Measurements from ENCODE around the gene THEM4.
A peak's percentile ranks its signal among the peaks of the same experiment; 100 is the strongest.

THEM4 gene

GRCh38 chr1:151833172-151833900 is 76.0 kb downstream of the THEM4 start:
- no peaks in the 10 kb centered on the region for H3K27me3 Mint-ChIP-seq
- H3K4me3 Mint-ChIP-seq, result no peak overlapping the region
- no peak overlapping the region for H3K27ac Mint-ChIP-seq
- no peaks in the 10 kb centered on the region for H3K9me3 Mint-ChIP-seq
- DNase-seq, result no peak
- no peaks in the 10 kb centered on the region for H3K36me3 Mint-ChIP-seq (ENCODE audit: low read depth)
- H3K4me1 Mint-ChIP-seq (ENCODE audit: low read depth), result peaks cover 80% of the 10 kb centered on the region

DNA sequence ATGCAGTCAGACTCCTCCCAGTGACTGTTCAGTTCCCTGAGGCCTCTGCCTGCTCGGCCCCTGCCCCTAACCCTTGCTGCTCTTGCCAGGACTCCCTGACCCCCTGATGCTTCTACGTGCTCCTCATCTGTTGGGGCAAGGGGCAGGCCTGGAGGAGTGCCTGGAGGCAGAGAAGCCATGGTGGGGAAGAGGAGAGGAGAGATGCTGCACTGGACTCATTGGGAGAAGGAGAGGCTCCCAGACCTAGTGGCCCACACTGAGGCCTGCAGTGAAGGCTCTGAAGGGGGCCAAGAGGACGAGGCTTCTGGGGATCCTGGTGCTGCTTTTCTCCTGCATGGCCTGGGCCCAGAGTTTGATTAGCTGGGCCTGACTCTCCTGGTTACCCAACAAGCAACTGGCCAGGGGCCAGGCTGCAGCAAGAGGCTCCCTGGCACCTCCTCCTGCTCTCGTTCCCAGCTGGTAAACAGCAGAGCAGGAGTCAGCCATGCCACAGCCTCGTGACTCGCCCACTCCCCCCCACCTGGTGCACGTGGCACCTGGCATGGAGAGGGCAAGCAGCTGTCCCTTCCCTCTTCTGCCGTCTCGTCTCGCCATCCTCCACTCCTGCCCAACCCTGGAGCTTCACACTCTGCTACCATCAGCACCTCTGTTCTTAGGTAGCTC is 76.9 kb downstream of the THEM4 start:
- Mint-ChIP-seq H3K27ac (no peak overlapping the region), H3K36me3 (ENCODE audit: low read depth) (no peaks in the 10 kb centered on the region), H3K9me3 (no peaks in the 10 kb centered on the region), H3K4me1 (ENCODE audit: low read depth) (peaks cover 84% of the 10 kb centered on the region), H3K27me3 (no peaks in the 10 kb centered on the region), H3K4me3 (no peak overlapping the region)
- no peak for DNase-seq

DNA sequence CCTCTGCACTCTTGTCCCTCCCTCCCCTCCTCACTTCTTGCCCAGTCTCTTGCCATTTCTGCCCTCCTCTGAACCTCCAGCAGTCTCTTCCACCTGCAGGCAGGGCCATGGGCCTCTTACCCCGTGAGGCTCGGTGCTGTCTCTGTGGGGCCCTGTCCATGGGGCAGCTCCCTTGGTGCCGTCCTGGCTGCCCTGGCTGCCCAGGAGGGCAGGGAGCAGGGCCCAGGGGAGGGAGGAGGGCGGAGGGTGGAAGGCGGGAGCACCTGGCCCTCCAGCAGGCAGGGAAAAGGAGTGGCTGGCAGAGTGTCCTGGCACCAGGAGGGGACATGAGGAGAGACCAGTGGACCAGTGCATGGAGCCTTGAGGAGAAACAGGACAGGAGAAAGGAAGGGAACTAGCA is 77.7 kb downstream of the THEM4 start, which contains the start of gene RORC:
RORC (minus strand) TSS at position 198 of the 400 bp plus-strand sequence; CDS start at position 160, 38 bp downstream.
- Mint-ChIP-seq H3K27me3 (no peaks in the 10 kb centered on the region), H3K36me3 (ENCODE audit: low read depth) (no peaks in the 10 kb centered on the region), H3K27ac (peak within 1 kb of the TSS; percentile 61), H3K9me3 (no peaks in the 10 kb centered on the region), H3K4me3 (peak within 1 kb of the TSS; percentile 43), H3K4me1 (ENCODE audit: low read depth) (peaks cover 81% of the 10 kb centered on the region)
- DNase-seq, result no peak

DNA sequence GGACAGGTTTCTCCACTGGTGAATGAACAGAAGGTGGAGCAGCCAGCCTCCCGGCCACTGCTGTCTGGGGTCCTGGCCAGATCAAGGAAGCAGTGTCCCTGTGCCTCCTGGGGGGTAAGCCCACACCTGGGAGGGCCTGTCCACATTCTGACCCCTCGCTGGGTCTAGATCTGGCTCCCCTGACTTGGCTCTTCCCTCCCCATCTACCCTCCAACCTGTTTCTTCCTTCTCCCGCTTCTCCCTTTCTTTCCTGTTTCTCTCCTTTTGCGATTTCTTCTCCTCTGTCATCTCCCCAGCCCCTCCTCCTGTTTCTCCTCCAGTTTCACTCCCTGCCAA is 78.1 kb downstream of the THEM4 start:
- Mint-ChIP-seq H3K27ac (peak overlapping the region; percentile 61), H3K27me3 (no peaks in the 10 kb centered on the region), H3K9me3 (no peaks in the 10 kb centered on the region), H3K4me3 (peak overlapping the region; percentile 43), H3K4me1 (ENCODE audit: low read depth) (peaks cover 81% of the 10 kb centered on the region), H3K36me3 (ENCODE audit: low read depth) (no peaks in the 10 kb centered on the region)
- no peak for DNase-seq

DNA sequence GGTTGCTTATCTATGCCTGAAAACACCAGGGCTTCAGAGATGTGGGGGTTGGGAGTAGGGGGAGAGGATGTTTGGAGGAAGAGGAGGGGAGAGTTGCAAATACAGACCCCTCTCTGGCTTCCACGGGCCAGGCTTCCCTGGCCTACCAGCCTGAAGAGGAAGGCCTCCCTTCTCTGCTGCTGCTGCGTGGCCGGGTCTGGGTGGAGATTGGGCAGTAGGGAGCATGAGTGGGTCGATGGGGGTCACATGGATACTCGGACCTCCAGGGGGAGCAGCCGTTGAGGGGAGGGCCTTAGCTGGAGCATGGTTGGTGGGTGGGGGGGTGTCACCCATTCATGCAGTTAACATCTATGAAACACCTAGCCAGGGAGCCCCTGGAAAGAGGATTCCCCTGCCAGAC is 79.3 kb downstream of the THEM4 start:
- peak overlapping the region; percentile 51 for H3K27ac Mint-ChIP-seq
- no peak overlapping the region for H3K4me3 Mint-ChIP-seq
- DNase-seq, result no peak
- no peaks in the 10 kb centered on the region for H3K27me3 Mint-ChIP-seq
- no peaks in the 10 kb centered on the region for H3K36me3 Mint-ChIP-seq (ENCODE audit: low read depth)
- H3K9me3 Mint-ChIP-seq, result no peaks in the 10 kb centered on the region
- peaks cover 86% of the 10 kb centered on the region for H3K4me1 Mint-ChIP-seq (ENCODE audit: low read depth)

- H3K4me1 Mint-ChIP-seq (ENCODE audit: low read depth), result peaks cover 84% of the 10 kb centered on the region
- H3K36me3 Mint-ChIP-seq (ENCODE audit: low read depth), result no peaks in the 10 kb centered on the region
- peak overlapping the region; percentile 23 for H3K4me3 Mint-ChIP-seq
- H3K27me3 Mint-ChIP-seq, result no peaks in the 10 kb centered on the region
- peak overlapping the region; percentile 53 for H3K27ac Mint-ChIP-seq
- no peaks in the 10 kb centered on the region for H3K9me3 Mint-ChIP-seq
- no peak for DNase-seq
These were observed 79.8 kb downstream of the THEM4 start for GRCh38 chr1:151829352-151830046.

- Mint-ChIP-seq H3K36me3 (ENCODE audit: low read depth) (no peaks in the 10 kb centered on the region), H3K4me3 (peak overlapping the region; percentile 23), H3K27ac (peak overlapping the region; percentile 53), H3K4me1 (ENCODE audit: low read depth) (peaks cover 80% of the 10 kb centered on the region), H3K27me3 (no peaks in the 10 kb centered on the region), H3K9me3 (no peaks in the 10 kb centered on the region)
- DNase-seq, result no peak
These were observed 80.4 kb downstream of the THEM4 start for GRCh38 chr1:151828921-151829320.

GRCh38 chr1:151827853-151828252 is 81.5 kb downstream of the THEM4 start:
- peak overlapping the region; percentile 34 for H3K4me3 Mint-ChIP-seq
- H3K27ac Mint-ChIP-seq, result peak overlapping the region; percentile 69
- peaks cover 77% of the 10 kb centered on the region for H3K4me1 Mint-ChIP-seq (ENCODE audit: low read depth)

GRCh38 chr1:151825751-151826660 is 83.3 kb downstream of the THEM4 start:
- peak overlapping the region; percentile 76 for H3K27ac Mint-ChIP-seq

More at GRCh38 chr1:151827853-151828252, 81.5 kb downstream of the THEM4 start:
- no peak for DNase-seq
- no peaks in the 10 kb centered on the region for H3K27me3 Mint-ChIP-seq
- H3K36me3 Mint-ChIP-seq (ENCODE audit: low read depth), result no peaks in the 10 kb centered on the region
- no peaks in the 10 kb centered on the region for H3K9me3 Mint-ChIP-seq

GRCh38 chr1:151825204-151825603 is 84.1 kb downstream of the THEM4 start:
- no peaks in the 10 kb centered on the region for H3K36me3 Mint-ChIP-seq (ENCODE audit: low read depth)
- no peak for DNase-seq
- H3K4me1 Mint-ChIP-seq (ENCODE audit: low read depth), result peaks cover 82% of the 10 kb centered on the region
- no peaks in the 10 kb centered on the region for H3K9me3 Mint-ChIP-seq
- no peaks in the 10 kb centered on the region for H3K27me3 Mint-ChIP-seq
- peak overlapping the region; percentile 69 for H3K4me3 Mint-ChIP-seq
- H3K27ac Mint-ChIP-seq, result peak overlapping the region; percentile 54

More at GRCh38 chr1:151825751-151826660, 83.3 kb downstream of the THEM4 start:
- Mint-ChIP-seq H3K4me1 (ENCODE audit: low read depth) (peaks cover 81% of the 10 kb centered on the region), H3K36me3 (ENCODE audit: low read depth) (no peaks in the 10 kb centered on the region), H3K9me3 (no peaks in the 10 kb centered on the region), H3K27me3 (no peaks in the 10 kb centered on the region), H3K4me3 (peak overlapping the region; percentile 69)
- DNase-seq, result peak; percentile 62

Data from activated T-cell treated with anti-CD3 and anti-CD28 coated beads, Interleukin-2, amount 50 U/mL, for 24 hours (primary cell).